OCI-LY3 (cell line): ENCODE measurements around the gene SELENBP1.
"Not testable (repeated sequence)": the region's sequence is repeated elsewhere in the genome, so short reads cannot be mapped to it uniquely, and the experiment has no call there.

Experiments used
- CTCF ChIP-seq: fragments of 200-600, 300-600 bp; sonication (generic); IDR thresholded peaks from 2 replicates; pipeline ENCODE4 v1.5.1; 2014; ENCODE audit warnings: antibody characterized with exemption, low read length, low read depth
- EZH2phosphoT487 ChIP-seq: fragments of 200-600 bp; shearing (Covaris generic); IDR thresholded peaks from 2 replicates; pipeline ENCODE4 v1.6.1; 2018; ENCODE audit warnings: antibody characterized with exemption, mixed run types, low read depth

GRCh38 chr1:151396265-151396664 lies 23.8 kb upstream of the SELENBP1 start:
- TF ChIP-seq CTCF, EZH2phosphoT487: not testable (repeated sequence)
